Smooth muscle cell (in vitro differentiated cells): ENCODE measurements around the gene EFCAB8. TPM values are rescaled to one million over a fixed set of nuclear protein-coding genes. Genes with fewer than 3 reads are reported as not detected.

Experiments used
- DNase-seq: peaks from one replicate; lab custom pipeline; 2025; ENCODE audit not compliant: unreplicated experiment; lab: John Stamatoyannopoulos, UW
- H2AFZ ChIP-seq: fragments of 200-600 bp; sonication (generic); 2 replicates; pipeline ENCODE4 v1.6.0; 2016; ENCODE audit warnings: antibody characterized with exemption, low read depth, mild to moderate bottlenecking
- H3F3A ChIP-seq: fragments of 200-600 bp; sonication (generic); 2 replicates; pipeline ENCODE4 v1.6.0; 2017; ENCODE audit warnings: antibody characterized with exemption, low read depth
- H3K27ac ChIP-seq: fragments of 200-600 bp; sonication (generic); 2 replicates; pipeline ENCODE4 v1.5.1; 2016; ENCODE audit warnings: low read depth, mild to moderate bottlenecking
- H3K27me3 ChIP-seq: fragments of 200-600 bp; sonication (generic); 2 replicates; pipeline ENCODE4 v1.6.1; 2016; ENCODE audit warnings: low read depth, mild to moderate bottlenecking
- H3K36me3 ChIP-seq: fragments of 200-600 bp; sonication (generic); 2 replicates; pipeline ENCODE4 v1.5.1; 2016; ENCODE audit warnings: low read depth
- H3K4me1 ChIP-seq: fragments of 200-600 bp; sonication (generic); 2 replicates; pipeline ENCODE4 v1.5.1; 2016; ENCODE audit warnings: low read depth
- H3K4me2 ChIP-seq: fragments of 200-600 bp; sonication (generic); 2 replicates; pipeline ENCODE4 v1.6.0; 2016; ENCODE audit warnings: mild to moderate bottlenecking
- H3K4me3 ChIP-seq: fragments of 200-600 bp; sonication (generic); 2 replicates; pipeline ENCODE4 v1.5.1; 2016; ENCODE audit warnings: mild to moderate bottlenecking
- H3K79me2 ChIP-seq: fragments of 200-600 bp; sonication (generic); 2 replicates; pipeline ENCODE4 v1.6.0; 2016; ENCODE audit warnings: low read depth, mild to moderate bottlenecking
- H3K9ac ChIP-seq: fragments of 200-600 bp; sonication (generic); 2 replicates; pipeline ENCODE4 v1.6.0; 2016; ENCODE audit warnings: low read depth
- H3K9me3 ChIP-seq: fragments of 200-600 bp; sonication (generic); replicated peaks from 2 replicates; pipeline ENCODE4 v1.5.1; 2016; ENCODE audit warnings: low read depth
- H4K20me1 ChIP-seq: fragments of 200-600 bp; sonication (generic); 2 replicates; pipeline ENCODE4 v1.6.0; 2016; ENCODE audit warnings: low read depth
- CTCF ChIP-seq: fragments of 200-600 bp; sonication (generic); IDR thresholded peaks from 2 replicates; pipeline ENCODE4 v1.5.1; 2017; ENCODE audit warnings: borderline replicate concordance, mild to moderate bottlenecking, antibody characterized with exemption; ENCODE audit not compliant: insufficient read depth, poor library complexity, severe bottlenecking
- WGBS: methylation state at CpG from one replicate; pipeline ENCODE4 v1.1.7; 2016; ENCODE audit warnings: low lambda C conversion rate; 5-methylcytosine and 5-hydroxymethylcytosine counted together
- polyA plus RNA-seq: library from polyadenylated mRNA; unstranded; fragments of >200 nt; fragmentation: Nextera tagmentation; extraction: Ambion mirVana; gene quantifications from 2 replicates; pipeline ENCODE4 v1.2.1, GENCODE V29; 2016
- total RNA-seq: library from RNA; depleted of rRNA; stranded (reverse); fragments of >200 nt; gene quantifications from 2 replicates; pipeline ENCODE4 v1.2.3, GENCODE V29; 2014

EFCAB8 gene
- total and polyA plus RNA-seq, 2 experiments from 2014 or later = 0.25 to 1.7 TPM

GRCh38 chr20:32846852-32847251, 11.9 kb upstream of the EFCAB8 start:
- Histone ChIP-seq H3K4me1 (no peaks in the 10 kb centered on the region), H3K27me3 (no peaks in the 10 kb centered on the region), H3F3A (no peaks in the 10 kb centered on the region), H3K4me2 (no peak overlapping the region), H3K27ac (no peak overlapping the region), H3K36me3 (peaks cover 14% of the 10 kb centered on the region), H3K9ac (no peak overlapping the region), H3K9me3 (no peaks in the 10 kb centered on the region), H4K20me1 (peaks cover 97% of the 10 kb centered on the region), H3K4me3 (no peak overlapping the region), H2AFZ (no peak overlapping the region), H3K79me2 (peaks cover 46% of the 10 kb centered on the region)
- DNase-seq = no peak
- TF ChIP-seq CTCF = no peak
- WGBS = 97% methylated on average over 5 of the region's 5 CpGs

DNA sequence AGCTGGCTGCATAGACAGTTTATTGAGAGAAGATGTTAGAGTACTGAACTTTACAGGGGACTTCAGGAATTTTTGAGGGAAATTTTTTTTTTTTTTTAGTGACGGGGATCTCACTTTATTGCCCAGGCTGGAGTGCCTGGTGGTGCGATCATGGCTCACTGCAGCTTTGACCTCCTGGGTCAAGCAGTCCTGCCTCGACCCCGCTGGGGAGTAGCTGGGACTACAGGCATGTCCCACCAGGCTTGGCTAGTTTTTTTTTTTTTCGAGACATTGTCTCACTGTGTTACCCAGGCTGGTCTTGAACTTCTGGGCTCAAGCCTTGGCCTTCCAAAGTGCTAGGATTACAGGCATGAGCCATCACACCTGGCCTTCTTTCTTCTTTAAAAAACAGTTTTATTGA, 10.8 kb upstream of the EFCAB8 start:
- no peak overlapping the region for H3K4me3 ChIP-seq
- TF ChIP-seq CTCF = no peak
- H2AFZ ChIP-seq = no peak overlapping the region
- no peaks in the 10 kb centered on the region for H3F3A ChIP-seq
- H3K27me3 ChIP-seq = no peaks in the 10 kb centered on the region
- WGBS = 98% methylated on average over 5 of the region's 5 CpGs
- H3K4me1 ChIP-seq = no peaks in the 10 kb centered on the region
- no peak for DNase-seq
- no peak overlapping the region for H3K4me2 ChIP-seq
- peaks cover 14% of the 10 kb centered on the region for H3K36me3 ChIP-seq
- H3K9ac ChIP-seq = no peak overlapping the region
- H3K9me3 ChIP-seq = no peaks in the 10 kb centered on the region
- no peak overlapping the region for H3K27ac ChIP-seq
- H3K79me2 ChIP-seq = peaks cover 34% of the 10 kb centered on the region
- peaks cover 94% of the 10 kb centered on the region for H4K20me1 ChIP-seq

GRCh38 chr20:32848846-32849245, 9.9 kb upstream of the EFCAB8 start:
- no peak for TF ChIP-seq CTCF
- Histone ChIP-seq H3K9me3 (no peaks in the 10 kb centered on the region), H3K79me2 (peaks cover 26% of the 10 kb centered on the region), H3K9ac (no peak overlapping the region), H3K4me1 (no peaks in the 10 kb centered on the region), H3K4me3 (no peak overlapping the region), H4K20me1 (peaks cover 94% of the 10 kb centered on the region), H3K4me2 (no peak overlapping the region), H3K27ac (no peak overlapping the region), H3F3A (no peaks in the 10 kb centered on the region), H2AFZ (no peak overlapping the region), H3K36me3 (peaks cover 10% of the 10 kb centered on the region), H3K27me3 (no peaks in the 10 kb centered on the region)
- DNase-seq = no peak
- 93% methylated on average over 6 of the region's 6 CpGs for WGBS

- no peak overlapping the region for H2AFZ ChIP-seq
Measured at GRCh38 chr20:32849577-32849976, 9.1 kb upstream of the EFCAB8 start.

More at GRCh38 chr20:32849577-32849976, 9.1 kb upstream of the EFCAB8 start:
- Histone ChIP-seq H4K20me1 (peaks cover 93% of the 10 kb centered on the region), H3K27ac (no peak overlapping the region), H3F3A (no peaks in the 10 kb centered on the region), H3K9me3 (no peaks in the 10 kb centered on the region), H3K4me2 (no peak overlapping the region), H3K36me3 (peaks cover 10% of the 10 kb centered on the region), H3K79me2 (peaks cover 18% of the 10 kb centered on the region), H3K27me3 (no peaks in the 10 kb centered on the region), H3K4me1 (no peaks in the 10 kb centered on the region), H3K9ac (no peak overlapping the region), H3K4me3 (no peak overlapping the region)
- DNase-seq = no peak
- WGBS = 94% methylated on average over 6 of the region's 6 CpGs
- no peak for TF ChIP-seq CTCF
